ENCODE data around the gene MLX. TPM values are rescaled to one million over a fixed set of nuclear protein-coding genes. Genes with fewer than 3 reads are reported as not detected.
A peak's percentile ranks its signal among the peaks of the same experiment; 100 is the strongest.
"Not testable (repeated sequence)": the region's sequence is repeated elsewhere in the genome, so short reads cannot be mapped to it uniquely, and the experiment has no call there.

The MLX gene
- total RNA-seq, 1 experiment from 2014 or later = 25.8 TPM

DNA sequence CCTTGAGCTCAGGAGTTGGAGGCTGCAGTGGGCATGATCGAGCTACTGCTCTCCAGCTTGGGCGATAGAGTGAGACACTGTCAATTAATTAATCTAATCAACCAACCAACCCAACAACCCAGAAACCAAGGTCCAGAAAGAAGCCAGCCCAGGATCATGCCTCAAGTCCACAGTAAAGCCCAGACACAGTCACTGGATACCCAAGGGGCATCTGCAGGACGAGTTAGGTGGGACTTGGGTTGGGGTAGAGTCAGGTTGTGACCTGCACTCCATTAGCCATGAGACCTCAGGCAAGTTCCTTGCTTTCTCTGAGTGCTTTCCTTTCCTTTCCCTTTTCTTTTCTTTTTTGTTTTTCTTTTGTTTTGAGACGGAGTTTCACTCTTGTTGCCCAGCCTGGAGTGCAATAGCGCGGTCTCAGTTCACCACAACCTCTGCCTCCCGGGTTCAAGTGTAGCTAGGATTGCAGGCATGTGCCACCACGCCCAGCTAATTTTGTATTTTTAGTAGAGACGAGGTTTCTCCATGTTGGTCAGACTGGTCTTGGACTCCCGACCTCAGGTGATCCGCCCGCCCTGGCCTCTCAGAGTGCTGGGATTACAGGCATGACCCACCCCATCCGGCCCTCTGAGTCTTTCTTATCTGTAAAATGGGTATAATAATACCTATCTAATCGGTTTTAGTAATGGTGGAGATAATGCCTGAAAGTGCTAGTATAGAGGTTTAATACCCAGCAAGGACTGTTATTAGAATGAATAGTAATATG, 17.7 kb upstream of the MLX start:
- Histone ChIP-seq H3K4me1 (ENCODE audit: insufficient read depth, low read length) (peaks cover 4% of the 10 kb centered on the region; the same call in 1 of the 2 replicates), H2AFZ (ENCODE audit: low read length) (peak overlapping the region; percentile 74), H3K79me2 (ENCODE audit: low read length) (peaks cover 9% of the 10 kb centered on the region), H3K4me2 (ENCODE audit: low read length) (peak overlapping the region; percentile 86), H3K36me3 (ENCODE audit: low read depth, low read length) (no peaks in the 10 kb centered on the region), H3K9me3 (ENCODE audit: low read length) (no peaks in the 10 kb centered on the region), H3K9me2 (replicated peaks; ENCODE audit: low read length) (no peaks in the 10 kb centered on the region), H3K27ac (ENCODE audit: low read length) (no peak overlapping the region), H3F3A (ENCODE audit: low read length, unreplicated experiment) (no peaks in the 10 kb centered on the region), H3K27me3 (ENCODE audit: low read length) (no peaks in the 10 kb centered on the region), H3K4me3 (ENCODE audit: low read length) (peak overlapping the region; percentile 74), H3K9ac (ENCODE audit: low read length) (no peak overlapping the region; the same call in 1 of the 2 replicates), H4K20me1 (ENCODE audit: low read length) (no peaks in the 10 kb centered on the region)
- POLR2A ChIA-PET (ENCODE audit: unreplicated experiment) = no interaction called here
- CTCF ChIA-PET = no interaction called here
- TF ChIP-seq, protein P1, sequence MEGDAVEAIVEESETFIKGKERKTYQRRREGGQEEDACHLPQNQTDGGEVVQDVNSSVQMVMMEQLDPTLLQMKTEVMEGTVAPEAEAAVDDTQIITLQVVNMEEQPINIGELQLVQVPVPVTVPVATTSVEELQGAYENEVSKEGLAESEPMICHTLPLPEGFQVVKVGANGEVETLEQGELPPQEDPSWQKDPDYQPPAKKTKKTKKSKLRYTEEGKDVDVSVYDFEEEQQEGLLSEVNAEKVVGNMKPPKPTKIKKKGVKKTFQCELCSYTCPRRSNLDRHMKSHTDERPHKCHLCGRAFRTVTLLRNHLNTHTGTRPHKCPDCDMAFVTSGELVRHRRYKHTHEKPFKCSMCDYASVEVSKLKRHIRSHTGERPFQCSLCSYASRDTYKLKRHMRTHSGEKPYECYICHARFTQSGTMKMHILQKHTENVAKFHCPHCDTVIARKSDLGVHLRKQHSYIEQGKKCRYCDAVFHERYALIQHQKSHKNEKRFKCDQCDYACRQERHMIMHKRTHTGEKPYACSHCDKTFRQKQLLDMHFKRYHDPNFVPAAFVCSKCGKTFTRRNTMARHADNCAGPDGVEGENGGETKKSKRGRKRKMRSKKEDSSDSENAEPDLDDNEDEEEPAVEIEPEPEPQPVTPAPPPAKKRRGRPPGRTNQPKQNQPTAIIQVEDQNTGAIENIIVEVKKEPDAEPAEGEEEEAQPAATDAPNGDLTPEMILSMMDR (conservative IDR thresholded peaks at IDR 0.05; ENCODE audit: low read depth, low read length) = no peak
- no peak for TF ChIP-seq EZH2phosphoT487 (IDR thresholded peaks at IDR 0.05; ENCODE audit: borderline replicate concordance, low read length)
- TF ChIP-seq EZH2 (IDR thresholded peaks at IDR 0.05; ENCODE audit: low read length, unreplicated experiment) = no peak
- ATAC-seq = no peak
- no TSS peak for BruUV-seq (replicated peaks)
- DNase-seq = no peak
- intact Hi-C loops (cut with micrococcal nuclease) = no loop called here

DNA sequence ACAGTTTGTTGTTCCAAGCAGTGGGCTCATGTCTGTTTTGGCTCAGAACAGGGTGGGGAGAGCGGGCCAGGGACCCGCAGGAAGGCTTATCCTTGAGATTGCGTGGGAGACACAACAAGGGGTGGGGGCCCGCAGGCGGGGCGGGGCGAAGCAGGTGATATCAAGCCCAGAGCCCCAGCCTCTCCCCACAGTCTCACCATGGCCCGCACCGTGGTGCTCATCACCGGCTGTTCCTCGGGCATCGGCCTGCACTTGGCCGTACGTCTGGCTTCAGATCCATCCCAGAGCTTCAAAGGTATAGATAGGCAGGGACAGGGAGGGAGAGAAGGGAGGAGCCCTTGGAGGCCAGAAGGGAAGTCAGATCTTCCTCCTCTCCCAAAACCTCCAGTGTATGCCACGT, 14.2 kb upstream of the MLX start, which contains the start of gene HSD17B1:
Gene HSD17B1, plus strand, starts transcription at position 188 of the 400 bp plus-strand sequence. Its CDS starts 11 bp downstream, at position 199.
- H3K27me3 ChIP-seq (ENCODE audit: low read length); DNase-seq; H3K27ac ChIP-seq (ENCODE audit: low read length); H3K4me1 ChIP-seq (ENCODE audit: insufficient read depth, low read length); H3F3A ChIP-seq (ENCODE audit: low read length, unreplicated experiment); H4K20me1 ChIP-seq (ENCODE audit: low read length); intact Hi-C loops (cut with micrococcal nuclease); POLR2A ChIA-PET (ENCODE audit: unreplicated experiment); H3K9me2 ChIP-seq (replicated peaks; ENCODE audit: low read length); BruUV-seq (replicated peaks); CTCF ChIA-PET; H3K36me3 ChIP-seq (ENCODE audit: low read depth, low read length); ATAC-seq; H3K9me3 ChIP-seq (ENCODE audit: low read length): not testable (repeated sequence)
- Histone ChIP-seq H3K79me2 (ENCODE audit: low read length) (peaks cover 24% of the 10 kb centered on the region), H3K4me3 (ENCODE audit: low read length) (peak within 1 kb of the TSS; percentile 89), H3K4me2 (ENCODE audit: low read length) (peak within 1 kb of the TSS; percentile 97), H2AFZ (ENCODE audit: low read length) (peak within 1 kb of the TSS; percentile 91; the same call in 1 of the 2 replicates), H3K9ac (ENCODE audit: low read length) (peak within 1 kb of the TSS; percentile 86; the same call in 1 of the 2 replicates)

DNA sequence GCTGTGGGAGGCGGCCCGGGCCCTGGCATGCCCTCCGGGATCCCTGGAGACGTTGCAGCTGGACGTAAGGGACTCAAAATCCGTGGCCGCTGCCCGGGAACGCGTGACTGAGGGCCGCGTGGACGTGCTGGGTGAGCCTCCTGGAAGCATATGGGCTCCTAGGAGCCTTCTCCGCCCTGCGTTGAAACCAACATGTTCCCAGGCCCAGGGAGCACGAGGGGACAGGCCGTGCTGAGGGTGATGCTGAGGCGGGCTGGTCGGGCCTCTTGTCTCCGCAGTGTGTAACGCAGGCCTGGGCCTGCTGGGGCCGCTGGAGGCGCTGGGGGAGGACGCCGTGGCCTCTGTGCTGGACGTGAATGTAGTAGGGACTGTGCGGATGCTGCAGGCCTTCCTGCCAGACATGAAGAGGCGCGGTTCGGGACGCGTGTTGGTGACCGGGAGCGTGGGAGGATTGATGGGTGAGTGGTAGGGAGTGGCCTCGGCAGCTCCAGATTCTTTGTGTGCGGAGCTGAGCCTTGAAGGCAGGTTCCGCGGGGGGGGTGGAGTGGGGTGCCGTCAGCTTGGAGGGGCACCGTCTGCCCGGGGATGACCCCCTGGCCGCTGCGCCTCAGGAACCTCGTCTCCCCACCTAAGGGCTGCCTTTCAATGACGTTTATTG, 13.6 kb upstream of the MLX start:
- Histone ChIP-seq H3K9me2 (replicated peaks; ENCODE audit: low read length) (no peaks in the 10 kb centered on the region), H3K4me3 (ENCODE audit: low read length) (peak overlapping the region; percentile 89; the same call in 1 of the 2 replicates), H3K9ac (ENCODE audit: low read length) (peak overlapping the region; percentile 86; the same call in 1 of the 2 replicates), H3F3A (ENCODE audit: low read length, unreplicated experiment) (no peaks in the 10 kb centered on the region), H2AFZ (ENCODE audit: low read length) (no peak overlapping the region; the same call in 1 of the 2 replicates), H3K27ac (ENCODE audit: low read length) (no peak overlapping the region), H3K4me2 (ENCODE audit: low read length) (peak overlapping the region; percentile 97), H3K36me3 (ENCODE audit: low read depth, low read length) (no peaks in the 10 kb centered on the region), H3K27me3 (ENCODE audit: low read length) (no peaks in the 10 kb centered on the region), H3K79me2 (ENCODE audit: low read length) (peaks cover 24% of the 10 kb centered on the region), H4K20me1 (ENCODE audit: low read length) (no peaks in the 10 kb centered on the region), H3K9me3 (ENCODE audit: low read length) (no peaks in the 10 kb centered on the region), H3K4me1 (ENCODE audit: insufficient read depth, low read length) (peaks cover 8% of the 10 kb centered on the region; the same call in 1 of the 2 replicates)
- TF ChIP-seq, protein P1 (conservative IDR thresholded peaks at IDR 0.05; ENCODE audit: low read depth, low read length) = no peak
- no peak for TF ChIP-seq EZH2 (IDR thresholded peaks at IDR 0.05; ENCODE audit: low read length, unreplicated experiment)
- TF ChIP-seq EZH2phosphoT487 (IDR thresholded peaks at IDR 0.05; ENCODE audit: borderline replicate concordance, low read length) = no peak
- intact Hi-C loops (cut with micrococcal nuclease) = no loop called here
- ChIA-PET CTCF (interaction anchor here (0.6 kb wide), 1 partner anchor 574 kb away, joined by 7 read pairs; no protein-coding TSS in a partner anchor), POLR2A (ENCODE audit: unreplicated experiment) (no interaction called here)
- DNase-seq (no peak), ATAC-seq (no peak)
- BruUV-seq (replicated peaks) = no TSS peak

Data from PC-3 (cell line).